K562 (cell line): Measurements from ENCODE around the gene ALDH5A1. TPM values are rescaled to one million over a fixed set of nuclear protein-coding genes. Genes with fewer than 3 reads are reported as not detected.

Experiments
- ATAC-seq: fragments of 200-7000 bp; cut with Tn5 transposase; 3 replicates; pipeline ENCODE4 v1.9.1; 2020; ENCODE audit warnings: moderate library complexity
- BruUV-seq: library from RNA; stranded (reverse); fragments of 400-500 nt; replicated peaks from 2 replicates; lab custom pipeline; 2021; lab: Mats Ljungman, UMichigan
- CTCF ChIA-PET: fragments of 300-600 bp; formaldehyde crosslinking; extraction: SDS; loops from one replicate; lab custom pipeline; 2021; ENCODE audit warnings: low intra/inter-chr PET ratio; lab: Yijun Ruan, JAX
- POLR2A ChIA-PET: fragments of 300-600, 350-650 bp; sonication (Branson Sonifier 250); formaldehyde crosslinking; extraction: SDS; loops from one replicate; lab custom pipeline; 2021; ENCODE audit warnings: antibody characterized with exemption, inconsistent platforms; lab: Yijun Ruan, JAX
- DNase-seq, 4 experiments: peaks; one replicate each; pipeline versions ENCODE4 v3.0.0 to v3.0.0-alpha.2; 2011 to 2018; ENCODE audit warnings: low spot score in 3 of 4, mixed read lengths in 3 of 4; ENCODE audit errors: extremely low read depth in 1 of 4
- FAIRE-seq: peaks from 2 replicates; lab custom pipeline; 2011; peaks lifted over from hg19 to GRCh38; lab: Jason Lieb, UNC
- H2AFZ ChIP-seq: 2 replicates; pipeline ENCODE4 v1.6.0; 2011; ENCODE audit warnings: low read depth, low read length, control low read depth, inconsistent platforms
- H3K27ac ChIP-seq: fragments of 200-600 bp; 3 replicates; pipeline ENCODE4 v1.8.0; 2011; ENCODE audit warnings: low read depth, mild to moderate bottlenecking, control low read depth, inconsistent platforms, low read length, moderate library complexity, mixed read lengths; ENCODE audit errors: extremely low read depth
- H3K27me3 ChIP-seq, 2 experiments: fragments of 300-600 bp in 1 of 2; 2 replicates in 1 of 2; 3 replicates in 1 of 2; pipeline versions ENCODE4 v1.6.0 to v1.8.0; 2011; ENCODE audit warnings: inconsistent platforms in 2 of 2, low read length in 2 of 2, mild to moderate bottlenecking in 1 of 2, mixed read lengths in 1 of 2, moderate library complexity in 1 of 2; ENCODE audit not compliant: control insufficient read depth in 2 of 2, insufficient read depth in 2 of 2
- H3K36me3 ChIP-seq: fragments of 300-600 bp; 3 replicates; pipeline ENCODE4 v1.8.0; 2011; ENCODE audit warnings: mild to moderate bottlenecking, low read length, inconsistent platforms; ENCODE audit not compliant: control insufficient read depth, insufficient read depth
- H3K4me1 ChIP-seq, 2 experiments: fragments of 200-600 bp in 1 of 2; replicated peaks in 1 of 2; 2 replicates in 1 of 2; 3 replicates in 1 of 2; pipeline versions ENCODE4 v1.5.1 to v1.8.0; 2011; ENCODE audit warnings: inconsistent platforms in 2 of 2, low read length in 2 of 2, mild to moderate bottlenecking in 1 of 2, mixed read lengths in 1 of 2, moderate library complexity in 1 of 2; ENCODE audit not compliant: control insufficient read depth in 2 of 2, insufficient read depth in 2 of 2
- H3K4me2 ChIP-seq: 2 replicates; pipeline ENCODE4 v1.6.1; 2011; ENCODE audit warnings: low read length, control low read depth, inconsistent platforms, mixed read lengths; ENCODE audit not compliant: insufficient read depth
- H3K4me3 ChIP-seq: fragments of 200-600 bp; sonication (generic), shearing (Covaris generic); 2 replicates; pipeline ENCODE4 v1.5.1; 2016; ENCODE audit warnings: control low read depth, inconsistent platforms
- H3K79me2 ChIP-seq: fragments of 200-600 bp; 3 replicates; pipeline ENCODE4 v1.8.0; 2011; ENCODE audit warnings: low read length, inconsistent platforms; ENCODE audit not compliant: control insufficient read depth, insufficient read depth
- H3K9ac ChIP-seq, 2 experiments: 2 replicates each; pipeline versions ENCODE4 v1.6.0 to v1.6.1; 2011; ENCODE audit warnings: low read depth in 2 of 2, low read length in 2 of 2, control low read depth in 1 of 2, inconsistent platforms in 1 of 2, mild to moderate bottlenecking in 1 of 2, mixed read lengths in 1 of 2; ENCODE audit not compliant: insufficient read depth in 1 of 2
- H3K9me1 ChIP-seq: one replicate; pipeline ENCODE4 v1.6.0; 2011; ENCODE audit warnings: inconsistent platforms, mild to moderate bottlenecking, low read length, moderate library complexity; ENCODE audit not compliant: control insufficient read depth, insufficient read depth
- H3K9me3 ChIP-seq: replicated peaks from 2 replicates; pipeline ENCODE4 v1.5.1; 2011; ENCODE audit warnings: low read depth, low read length, inconsistent platforms; ENCODE audit not compliant: control insufficient read depth, insufficient read depth
- H4K20me1 ChIP-seq: replicated peaks from 2 replicates; pipeline ENCODE4 v1.6.1; 2011; ENCODE audit warnings: low read length, inconsistent platforms, mixed read lengths; ENCODE audit not compliant: control insufficient read depth, insufficient read depth
- ATF3 ChIP-seq, 2 experiments: fragments of 450-650 bp in 1 of 2; sonication (generic) in 1 of 2; formaldehyde crosslinking in 1 of 2; IDR thresholded peaks in 1 of 2; conservative IDR thresholded peaks in 1 of 2; 2 replicates each; pipeline versions ENCODE4 v1.6.1 to v1.8.1; 2016 to 2023; ENCODE audit warnings: mild to moderate bottlenecking in 2 of 2, moderate library complexity in 2 of 2, inconsistent platforms in 1 of 2, missing genetic modification reagents in 1 of 2
- CEBPG ChIP-seq, 3 experiments: fragments of 200-800 bp in 1 of 3; sonication (Bioruptor generic) in 1 of 3; sonication (generic) in 1 of 3; formaldehyde crosslinking in 1 of 3; IDR thresholded peaks in 2 of 3; conservative IDR thresholded peaks in 1 of 3; 2 replicates each; pipeline versions ENCODE4 v1.6.1 to v1.8.0; 2016 to 2022; ENCODE audit warnings: missing compliant biosample characterization in 2 of 3, missing genetic modification characterization in 2 of 3, mild to moderate bottlenecking in 1 of 3, missing genetic modification reagents in 1 of 3
- GATAD2B ChIP-seq: fragments of 450-650 bp; IDR thresholded peaks from 2 replicates; pipeline ENCODE4 v1.6.1; 2017; ENCODE audit warnings: mild to moderate bottlenecking, borderline replicate concordance
- HNRNPK ChIP-seq: fragments of 200-400 bp; formaldehyde crosslinking; IDR thresholded peaks from one replicate; pipeline ENCODE4 v1.6.1; 2018; ENCODE audit warnings: mild to moderate bottlenecking, low read depth, low read length; ENCODE audit not compliant: poor library complexity, severe bottlenecking
- HOMEZ ChIP-seq: fragments of 250-450 bp; sonication (Bioruptor Pico); IDR thresholded peaks from 2 replicates; pipeline ENCODE4 v1.4.0; 2020; ENCODE audit warnings: mild to moderate bottlenecking, moderate library complexity
- MTA2 ChIP-seq: fragments of 450-650 bp; IDR thresholded peaks from 2 replicates; pipeline ENCODE4 v1.6.1; 2016; ENCODE audit warnings: low read depth
- PHB ChIP-seq: fragments of 250-450 bp; sonication (Bioruptor Pico); IDR thresholded peaks from 2 replicates; pipeline ENCODE4 v1.5.0; 2021
- WGBS: fragments of 100-300 bp; shearing (Covaris generic); methylation state at CpG from one replicate; pipeline ENCODE4 v1.1.6; 2016; ENCODE audit warnings: low coverage, mixed read lengths; ENCODE audit not compliant: insufficient coverage; ENCODE audit errors: missing lambda C conversion rate; 5-methylcytosine and 5-hydroxymethylcytosine counted together
- in situ Hi-C: fragments of 300-500 bp; cut with MboI; formaldehyde crosslinking; loops from 4 replicates; pipeline ENCODE4 v1.15.0; 2018; ENCODE audit warnings: inconsistent platforms, mixed read lengths
- intact Hi-C: fragments of 100-400 bp; cut with micrococcal nuclease; formaldehyde crosslinking; loops from 2 replicates; pipeline ENCODE4 v1.14.2; 2022
- polyA plus RNA-seq, 8 experiments: library from polyadenylated mRNA; depleted of rRNA in 4 of 8; stranded (reverse) in 5 of 8; unstranded in 3 of 8; fragments of >200 nt; fragmentation: Nextera tagmentation in 2 of 8; fragmentation: Illumina TruSeq in 1 of 8; extraction: Ambion mirVana in 2 of 8; extraction: Trizol in 1 of 8; gene quantifications; 2 replicates each; pipeline versions ENCODE4 v1.2.1 to v1.2.3, GENCODE V29; 2011 to 2014; ENCODE audit warnings: inconsistent platforms in 1 of 8, missing spikeins in 1 of 8
- total RNA-seq, 7 experiments: library from RNA; depleted of rRNA in 6 of 7; stranded (reverse); fragments of >200 nt in 6 of 7; fragmentation: Illumina TruSeq in 2 of 7; extraction: Trizol in 2 of 7; gene quantifications; 2 replicates each; pipeline versions ENCODE4 v1.2.1 to v1.2.3, GENCODE V29; 2011 to 2021; ENCODE audit warnings: low replicate concordance in 1 of 7

ALDH5A1 gene
- total and polyA plus RNA-seq, 9 of the 15 experiments (the other 6 are each of a cell fraction or from before 2014, with no cell fraction given) = 2.2 to 19.7 (median 9.5) TPM

- Histone ChIP-seq H3K9me3 (0 out of 2 replicates have a peak, but pooled peaks cover 1% of the 10 kb centered on the region), H3K27ac (no peak overlapping the region), H3K79me2 (no peaks in the 10 kb centered on the region), H2AFZ (no peak overlapping the region), H3K9ac (no peak overlapping the region), H3K36me3 (no peaks in the 10 kb centered on the region), H3K4me3 (no peak overlapping the region), H4K20me1 (no peaks in the 10 kb centered on the region), H3K9me1 (no peaks in the 10 kb centered on the region), H3K4me1 (no peaks in the 10 kb centered on the region), H3K4me2 (no peak overlapping the region), H3K27me3 (no peaks in the 10 kb centered on the region; a peak in 1 of 5 replicates)
- TF ChIP-seq HOMEZ (CRISPR knock-in tag) (no peak), MTA2 (no peak), HNRNPK (no peak), ATF3 (IDR thresholded peaks at IDR 0.05) (peak; percentile 56), ATF3 (CRISPR knock-in tag; conservative IDR thresholded peaks at IDR 0.05) (no peak), PHB (CRISPR knock-in tag) (no peak), GATAD2B (no peak), CEBPG (CRISPR knock-in tag; IDR thresholded peaks at IDR 0.05) (no peak), CEBPG (tag; conservative IDR thresholded peaks at IDR 0.05 in 1 of 2, IDR thresholded peaks at IDR 0.05 in 1 of 2) (peak in 1 of 2 experiments; percentile 65; a peak in 2 of 4 replicates)
- DNase-seq (no peak), FAIRE-seq (no peak), ATAC-seq (no peak)
- intact Hi-C loops (no loop called here), in situ Hi-C loops (no loop called here)
- POLR2A ChIA-PET = interaction anchor here (2.4 kb wide), 1 partner anchor 9 kb away, joined by 7 read pairs; the partner anchor contains the start of gene ALDH5A1
- 52% methylated on average over 7 of the region's 7 CpGs for WGBS
- BruUV-seq = no TSS peak
- CTCF ChIA-PET = no interaction called here
These were observed 10.0 kb upstream of the ALDH5A1 start for GRCh38 chr6:24484657-24485323.
